Neural progenitor cell (in vitro differentiated cells): ENCODE results near the gene OSBPL1A. TPM values are rescaled to one million over a fixed set of nuclear protein-coding genes. Genes with fewer than 3 reads are reported as not detected.

Experiments used
- DNase-seq: peaks from one replicate; pipeline ENCODE4 v3.0.0-alpha.2; 2016; ENCODE audit warnings: low spot score
- H2AFZ ChIP-seq: fragments of 200-600 bp; sonication (generic); replicated peaks from 2 replicates; pipeline ENCODE4 v1.6.1; 2016; ENCODE audit warnings: antibody characterized with exemption
- H3F3A ChIP-seq: fragments of 200-600 bp; sonication (generic); 2 replicates; pipeline ENCODE4 v1.6.1; 2016; ENCODE audit warnings: antibody characterized with exemption, low read depth
- H3K27ac ChIP-seq: fragments of 200-600 bp; sonication (generic); 2 replicates; pipeline ENCODE4 v1.5.1; 2016; ENCODE audit warnings: mild to moderate bottlenecking
- H3K27me3 ChIP-seq: fragments of 200-600 bp; sonication (generic); 2 replicates; pipeline ENCODE4 v1.6.1; 2016; ENCODE audit warnings: mild to moderate bottlenecking, moderate library complexity
- H3K36me3 ChIP-seq: fragments of 200-600 bp; sonication (generic); 2 replicates; pipeline ENCODE4 v1.5.1; 2016
- H3K4me1 ChIP-seq: fragments of 200-600 bp; sonication (generic); 2 replicates; pipeline ENCODE4 v1.6.1; 2016; ENCODE audit warnings: mixed run types
- H3K4me2 ChIP-seq: fragments of 200-600 bp; sonication (generic); 2 replicates; pipeline ENCODE4 v1.6.1; 2016
- H3K4me3 ChIP-seq: fragments of 200-600 bp; sonication (generic); 2 replicates; pipeline ENCODE4 v1.5.1; 2016
- H3K79me2 ChIP-seq: fragments of 200-600 bp; sonication (generic); 2 replicates; pipeline ENCODE4 v1.6.1; 2016; ENCODE audit warnings: low read depth
- H3K9ac ChIP-seq: fragments of 200-600 bp; sonication (generic); 2 replicates; pipeline ENCODE4 v1.6.1; 2016
- H3K9me3 ChIP-seq: fragments of 200-600 bp; sonication (generic); 2 replicates; pipeline ENCODE4 v1.5.1; 2016; ENCODE audit warnings: low read depth
- H4K20me1 ChIP-seq: fragments of 200-600 bp; sonication (generic); 2 replicates; pipeline ENCODE4 v1.6.1; 2016; ENCODE audit warnings: low read depth
- H3K27ac Mint-ChIP-seq: 3 replicates; pipeline ENCODE4 v1.8.0; 2021; ENCODE audit warnings: mixed read lengths
- H3K27me3 Mint-ChIP-seq: 2 replicates; pipeline ENCODE4 v1.8.0; 2022; ENCODE audit warnings: low read depth, mild to moderate bottlenecking, inconsistent platforms, moderate library complexity, mixed read lengths; ENCODE audit not compliant: insufficient read depth
- H3K36me3 Mint-ChIP-seq: 3 replicates; pipeline ENCODE4 v1.8.0; 2021; ENCODE audit warnings: mixed read lengths
- H3K4me1 Mint-ChIP-seq: 3 replicates; pipeline ENCODE4 v1.8.0; 2021; ENCODE audit warnings: mixed read lengths
- H3K4me3 Mint-ChIP-seq: 3 replicates; pipeline ENCODE4 v1.8.0; 2021; ENCODE audit warnings: mild to moderate bottlenecking, moderate library complexity, mixed read lengths
- H3K9me3 Mint-ChIP-seq: 3 replicates; pipeline ENCODE4 v1.8.0; 2020; ENCODE audit warnings: mixed read lengths
- CTCF ChIP-seq: fragments of 200-600 bp; sonication (generic); IDR thresholded peaks from 2 replicates; pipeline ENCODE4 v1.5.1; 2017; ENCODE audit warnings: antibody characterized with exemption, mild to moderate bottlenecking
- EZH2 ChIP-seq: fragments of 200-600 bp; sonication (generic); IDR thresholded peaks from 2 replicates; pipeline ENCODE4 v1.6.1; 2017; ENCODE audit warnings: antibody characterized with exemption, mild to moderate bottlenecking, moderate library complexity
- EZH2phosphoT487 ChIP-seq: fragments of 200-600 bp; sonication (generic); IDR thresholded peaks from 2 replicates; pipeline ENCODE4 v1.6.1; 2017; ENCODE audit warnings: antibody characterized with exemption
- total RNA-seq: library from RNA; depleted of rRNA; stranded (reverse); fragments of >200 nt; gene quantifications from 2 replicates; pipeline ENCODE4 v1.2.3, GENCODE V29; 2015; ENCODE audit warnings: low replicate concordance

OSBPL1A gene
- total RNA-seq, 1 donor from 2014 or later, result 75.0 TPM

GRCh38 chr18:24403076-24403475 is 5.5 kb upstream of the OSBPL1A start:
- Mint-ChIP-seq H3K36me3 (peaks cover 3% of the 10 kb centered on the region), H3K27ac (no peak overlapping the region), H3K4me3 (no peak overlapping the region), H3K9me3 (peaks cover 9% of the 10 kb centered on the region), H3K4me1 (peaks cover 37% of the 10 kb centered on the region), H3K27me3 (peaks cover 7% of the 10 kb centered on the region)
- H3K9me3 ChIP-seq, result no peaks in the 10 kb centered on the region
- no peak overlapping the region for H2AFZ ChIP-seq
- no peaks in the 10 kb centered on the region for H4K20me1 ChIP-seq
- H3K27ac ChIP-seq, result no peak overlapping the region
- peaks cover 21% of the 10 kb centered on the region for H3K4me1 ChIP-seq
- H3K79me2 ChIP-seq, result no peaks in the 10 kb centered on the region
- no peak for DNase-seq
- H3K4me3 ChIP-seq, result no peak overlapping the region
- H3K27me3 ChIP-seq, result no peaks in the 10 kb centered on the region
- H3K9ac ChIP-seq, result no peak overlapping the region
- no peaks in the 10 kb centered on the region for H3K36me3 ChIP-seq
- H3K4me2 ChIP-seq, result no peak overlapping the region
- TF ChIP-seq EZH2phosphoT487 (no peak), CTCF (no peak), EZH2 (no peak)
- H3F3A ChIP-seq, result peaks cover 15% of the 10 kb centered on the region

- Mint-ChIP-seq H3K36me3 (peaks cover 3% of the 10 kb centered on the region), H3K27ac (peak overlapping the region; percentile 16), H3K27me3 (peaks cover 7% of the 10 kb centered on the region), H3K4me3 (no peak overlapping the region), H3K9me3 (peaks cover 9% of the 10 kb centered on the region), H3K4me1 (peaks cover 39% of the 10 kb centered on the region)
- H3K9me3 ChIP-seq, result no peaks in the 10 kb centered on the region
- H2AFZ ChIP-seq, result no peak overlapping the region
- H3F3A ChIP-seq, result peaks cover 20% of the 10 kb centered on the region
- DNase-seq, result no peak
- TF ChIP-seq EZH2, result no peak
- peak; percentile 36 for TF ChIP-seq CTCF
- no peaks in the 10 kb centered on the region for H3K27me3 ChIP-seq
- no peaks in the 10 kb centered on the region for H3K36me3 ChIP-seq
- H4K20me1 ChIP-seq, result no peaks in the 10 kb centered on the region
- H3K4me2 ChIP-seq, result no peak overlapping the region
- no peak overlapping the region for H3K27ac ChIP-seq
- H3K4me3 ChIP-seq, result no peak overlapping the region
- peaks cover 21% of the 10 kb centered on the region for H3K4me1 ChIP-seq
- H3K79me2 ChIP-seq, result peaks cover 1% of the 10 kb centered on the region
- no peak overlapping the region for H3K9ac ChIP-seq
Measured at GRCh38 chr18:24402209-24402785, 4.7 kb upstream of the OSBPL1A start.

GRCh38 chr18:24400587-24400986 is 3.0 kb upstream of the OSBPL1A start:
- no peak overlapping the region for H3K4me3 Mint-ChIP-seq
- H3K4me1 Mint-ChIP-seq, result peaks cover 44% of the 10 kb centered on the region
- H3K27ac ChIP-seq, result no peak overlapping the region

More at GRCh38 chr18:24400587-24400986, 3.0 kb upstream of the OSBPL1A start:
- no peak overlapping the region for H2AFZ ChIP-seq
- H3K36me3 ChIP-seq, result no peaks in the 10 kb centered on the region
- peaks cover 29% of the 10 kb centered on the region for H3K4me1 ChIP-seq
- H3K9ac ChIP-seq, result no peak overlapping the region
- TF ChIP-seq EZH2 (no peak), CTCF (no peak)
- Mint-ChIP-seq H3K27me3 (peaks cover 4% of the 10 kb centered on the region), H3K27ac (no peak overlapping the region), H3K36me3 (peaks cover 2% of the 10 kb centered on the region), H3K9me3 (peaks cover 3% of the 10 kb centered on the region)
- no peak for DNase-seq
- H3F3A ChIP-seq, result peaks cover 23% of the 10 kb centered on the region
- peaks cover 18% of the 10 kb centered on the region for H3K79me2 ChIP-seq
- H3K4me2 ChIP-seq, result no peak overlapping the region
- no peaks in the 10 kb centered on the region for H3K9me3 ChIP-seq
- H3K27me3 ChIP-seq, result no peaks in the 10 kb centered on the region
- no peaks in the 10 kb centered on the region for H4K20me1 ChIP-seq
- H3K4me3 ChIP-seq, result no peak overlapping the region
